ENCODE measurements around the gene TYROBP. TPM values are rescaled to one million over a fixed set of nuclear protein-coding genes. Genes with fewer than 3 reads are reported as not detected.
A peak's percentile ranks its signal among the peaks of the same experiment; 100 is the strongest.

TYROBP gene
- total and polyA plus RNA-seq, 3 experiments from 2014 or later: 6.4 to 96.2 (median 6.8) TPM

GRCh38 chr19:35937345-35938281, 29.5 kb upstream of the TYROBP start:
- peak overlapping the region; percentile 71 for H3K4me3 ChIP-seq (ENCODE audit: low read length)
- no peaks in the 10 kb centered on the region for H3K9me3 ChIP-seq (ENCODE audit: low read length)
- CTCF ChIA-PET: interaction anchor here (1.5 to 3.5 kb wide), 2 partner anchors 21 to 54 kb away, joined by 3 to 13 read pairs; no protein-coding TSS in a partner anchor
- POLR2A ChIA-PET: no interaction called here
- no peaks in the 10 kb centered on the region for H3K27me3 ChIP-seq (ENCODE audit: insufficient read depth, low read length, poor library complexity, severe bottlenecking)
- H3K4me1 Mint-ChIP-seq: peaks cover 26 to 41% (median 39%) of the 10 kb centered on the region in 3 donors
- DNase-seq: no peak
- peaks cover 0 to 2% of the 10 kb centered on the region in 2 donors for H3K27me3 Mint-ChIP-seq
- H3K27ac Mint-ChIP-seq: peak overlapping the region; percentile 62 to 87 (median 79)
- H3K36me3 Mint-ChIP-seq: peaks cover 0 to 39% (median 5%) of the 10 kb centered on the region in 3 donors
- H3K27ac ChIP-seq (ENCODE audit: low read depth, low read length): no peak overlapping the region
- H3K9me3 Mint-ChIP-seq: no peaks in the 10 kb centered on the region
- no peaks in the 10 kb centered on the region for H3K36me3 ChIP-seq (ENCODE audit: insufficient read depth, low read length)
- H3K4me3 Mint-ChIP-seq: peak overlapping the region; percentile 80 to 96 (median 85)
- peaks cover 37% of the 10 kb centered on the region for H3K4me1 ChIP-seq (ENCODE audit: insufficient read depth, low read length)

DNA sequence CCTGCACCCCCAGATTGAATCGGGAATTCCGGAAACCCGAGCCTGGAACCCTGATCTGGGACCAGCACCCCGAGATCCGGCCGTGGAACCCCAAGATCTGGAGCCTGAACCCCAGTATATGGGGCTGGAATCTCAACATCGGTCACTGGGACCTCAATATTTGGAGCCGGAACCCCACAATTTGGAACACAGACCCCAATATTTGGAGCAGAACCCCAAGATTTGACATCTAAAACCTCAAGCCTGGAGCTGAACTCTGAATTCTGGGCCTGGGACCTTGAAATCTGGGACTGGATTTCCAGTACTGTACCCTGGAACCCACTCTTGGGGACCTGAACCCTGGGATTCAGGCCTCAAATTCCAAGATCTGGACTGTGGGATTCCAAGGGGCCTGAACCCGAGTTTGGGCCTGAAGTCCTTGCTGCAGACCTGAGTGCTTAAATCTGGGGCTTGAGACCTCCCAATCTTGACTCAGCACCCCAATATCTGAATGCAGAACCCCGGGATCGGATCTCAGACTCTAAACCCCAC, 28.7 kb upstream of the TYROBP start:
- Histone ChIP-seq H3K4me3 (ENCODE audit: low read length) (peak overlapping the region; percentile 71), H3K4me1 (ENCODE audit: insufficient read depth, low read length) (peaks cover 40% of the 10 kb centered on the region), H3K27ac (ENCODE audit: low read depth, low read length) (peak overlapping the region; percentile 6), H3K36me3 (ENCODE audit: insufficient read depth, low read length) (no peaks in the 10 kb centered on the region), H3K9me3 (ENCODE audit: low read length) (no peaks in the 10 kb centered on the region), H3K27me3 (ENCODE audit: insufficient read depth, low read length, poor library complexity, severe bottlenecking) (no peaks in the 10 kb centered on the region)
- CTCF ChIA-PET: interaction anchor here (3.5 kb wide), 1 partner anchor 22 kb away, joined by 13 read pairs; no protein-coding TSS in a partner anchor
- peaks cover 26 to 44% (median 43%) of the 10 kb centered on the region in 3 donors for H3K4me1 Mint-ChIP-seq
- H3K36me3 Mint-ChIP-seq: peaks cover 0 to 31% (median 5%) of the 10 kb centered on the region in 3 donors
- H3K27me3 Mint-ChIP-seq: peaks cover 0 to 2% of the 10 kb centered on the region in 2 donors
- POLR2A ChIA-PET: no interaction called here
- H3K4me3 Mint-ChIP-seq: peak overlapping the region; percentile 80 to 96 (median 85)
- no peak for DNase-seq
- no peaks in the 10 kb centered on the region for H3K9me3 Mint-ChIP-seq
- H3K27ac Mint-ChIP-seq: peak overlapping the region in 6 of 8 donors; percentile 55 to 87 (median 75)

DNA sequence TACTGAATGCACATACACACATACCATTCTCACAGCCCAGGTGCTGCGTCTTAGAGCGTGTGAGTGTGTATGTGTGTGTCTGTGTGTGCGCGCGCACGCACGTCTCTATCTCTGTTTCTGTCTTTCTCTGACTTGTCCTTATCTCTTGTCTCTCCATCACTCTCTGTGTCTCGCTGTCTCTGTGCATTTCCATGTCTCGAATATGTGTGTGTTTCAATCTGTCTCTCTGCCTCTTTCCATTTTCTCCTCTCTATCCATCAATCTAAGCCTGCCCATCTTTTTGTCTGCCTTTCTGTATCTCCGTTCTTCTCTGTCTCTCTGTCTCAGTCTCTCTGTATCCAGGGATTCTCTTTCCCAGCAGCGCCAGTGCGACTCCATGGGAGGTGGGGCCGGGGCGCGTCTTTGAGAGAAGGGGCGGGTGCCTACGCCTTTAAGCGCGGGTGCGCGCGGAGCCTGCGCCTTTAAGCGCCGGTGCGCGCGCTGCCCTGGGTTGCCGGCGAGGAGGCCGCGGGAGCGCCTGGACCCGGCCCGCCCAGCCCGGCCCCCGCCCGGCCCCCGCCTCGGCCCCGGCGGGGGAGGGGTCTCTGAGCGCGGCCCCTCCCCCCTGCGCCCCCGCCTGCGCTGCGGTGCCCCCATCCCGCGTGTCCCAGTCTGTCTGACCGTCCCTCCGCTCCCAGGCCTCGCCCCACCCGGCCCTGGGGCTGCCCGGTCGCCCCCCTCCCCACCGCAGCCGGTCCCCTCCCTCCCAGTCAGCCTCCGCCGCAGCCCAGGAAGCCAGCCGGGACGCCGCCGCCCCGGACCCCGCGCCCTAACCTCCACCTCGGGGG, 28.0 kb upstream of the TYROBP start, which contains the start of gene LRFN3:
Gene LRFN3 (plus strand): TSS at position 464 of the 827 bp plus-strand sequence. CDS start 3,052 bp downstream, outside the sequence.
- Mint-ChIP-seq H3K27me3 (peaks cover 0 to 3% of the 10 kb centered on the region in 2 donors), H3K4me3 (peak within 1 kb of the TSS; percentile 85 to 96 (median 93)), H3K36me3 (peaks cover 0 to 27% (median 3%) of the 10 kb centered on the region in 3 donors), H3K9me3 (no peaks in the 10 kb centered on the region), H3K4me1 (peaks cover 29 to 49% (median 46%) of the 10 kb centered on the region in 3 donors), H3K27ac (peak within 1 kb of the TSS; percentile 66 to 95 (median 84))
- Histone ChIP-seq H3K4me1 (ENCODE audit: insufficient read depth, low read length) (peaks cover 43% of the 10 kb centered on the region), H3K9me3 (ENCODE audit: low read length) (no peaks in the 10 kb centered on the region), H3K27ac (ENCODE audit: low read depth, low read length) (peak within 1 kb of the TSS; percentile 6), H3K36me3 (ENCODE audit: insufficient read depth, low read length) (no peaks in the 10 kb centered on the region), H3K27me3 (ENCODE audit: insufficient read depth, low read length, poor library complexity, severe bottlenecking) (no peaks in the 10 kb centered on the region), H3K4me3 (ENCODE audit: low read length) (peak within 1 kb of the TSS; percentile 71)
- ChIA-PET CTCF (interaction anchor here (3.5 kb wide), 1 partner anchor 23 kb away, joined by 13 read pairs; no protein-coding TSS in a partner anchor), POLR2A (no interaction called here)
- DNase-seq: peak in 4 of 5 donors; percentile 18 to 65 (median 24)

- no peak overlapping the region for H3K4me3 ChIP-seq (ENCODE audit: low read length)
- peak overlapping the region in 4 of 8 donors; percentile 40 to 77 (median 60) for H3K27ac Mint-ChIP-seq
- ChIA-PET POLR2A (interaction anchor here (0.6 kb wide), 1 partner anchor 9 kb away, joined by 3 read pairs; no protein-coding TSS in a partner anchor), CTCF (interaction anchor here (0.7 to 7.0 kb wide), 8 partner anchors 16 to 239 kb away, joined by 3 to 104 read pairs (median 4); partner anchors contain the start of gene ARHGAP33)
- H3K4me1 ChIP-seq (ENCODE audit: insufficient read depth, low read length): peaks cover 62% of the 10 kb centered on the region
- H3K36me3 Mint-ChIP-seq: peaks cover 0 to 2% (median 0%) of the 10 kb centered on the region in 3 donors
- H3K27ac ChIP-seq (ENCODE audit: low read depth, low read length): no peak overlapping the region
- peaks cover 0 to 3% of the 10 kb centered on the region in 2 donors for H3K27me3 Mint-ChIP-seq
- H3K4me1 Mint-ChIP-seq: peaks cover 28 to 51% (median 50%) of the 10 kb centered on the region in 3 donors
- no peaks in the 10 kb centered on the region for H3K9me3 ChIP-seq (ENCODE audit: low read length)
- H3K9me3 Mint-ChIP-seq: no peaks in the 10 kb centered on the region
- H3K4me3 Mint-ChIP-seq: no peak overlapping the region
- H3K27me3 ChIP-seq (ENCODE audit: insufficient read depth, low read length, poor library complexity, severe bottlenecking): no peaks in the 10 kb centered on the region
- H3K36me3 ChIP-seq (ENCODE audit: insufficient read depth, low read length): no peaks in the 10 kb centered on the region
- DNase-seq: no peak
These were observed 24.3 kb upstream of the TYROBP start for GRCh38 chr19:35932291-35932936.

GRCh38 chr19:35931874-35932202, 23.7 kb upstream of the TYROBP start:
- Mint-ChIP-seq H3K27ac (peak overlapping the region in 7 of 8 donors; percentile 31 to 98 (median 74)), H3K9me3 (peaks cover 0 to 2% (median 0%) of the 10 kb centered on the region in 5 donors), H3K27me3 (peaks cover 0 to 1% of the 10 kb centered on the region in 2 donors), H3K36me3 (peaks cover 0 to 2% (median 0%) of the 10 kb centered on the region in 3 donors), H3K4me3 (peak overlapping the region in 3 of 7 donors; percentile 64 to 72 (median 70)), H3K4me1 (peaks cover 29 to 49% (median 49%) of the 10 kb centered on the region in 3 donors)
- no peaks in the 10 kb centered on the region for H3K36me3 ChIP-seq (ENCODE audit: insufficient read depth, low read length)
- H3K4me1 ChIP-seq (ENCODE audit: insufficient read depth, low read length): peaks cover 57% of the 10 kb centered on the region
- ChIA-PET POLR2A (interaction anchor here (0.6 to 1.4 kb wide), 4 partner anchors 10 to 34 kb away, joined by 3 to 16 read pairs (median 4); no protein-coding TSS in a partner anchor), CTCF (interaction anchor here (0.7 to 7.0 kb wide), 12 partner anchors 11 to 157 kb away, joined by 3 to 104 read pairs (median 5); partner anchors contain the start of gene ARHGAP33)
- H3K27ac ChIP-seq (ENCODE audit: low read depth, low read length): no peak overlapping the region
- DNase-seq: no peak
- H3K4me3 ChIP-seq (ENCODE audit: low read length): no peak overlapping the region
- no peaks in the 10 kb centered on the region for H3K27me3 ChIP-seq (ENCODE audit: insufficient read depth, low read length, poor library complexity, severe bottlenecking)
- H3K9me3 ChIP-seq (ENCODE audit: low read length): no peaks in the 10 kb centered on the region

DNA sequence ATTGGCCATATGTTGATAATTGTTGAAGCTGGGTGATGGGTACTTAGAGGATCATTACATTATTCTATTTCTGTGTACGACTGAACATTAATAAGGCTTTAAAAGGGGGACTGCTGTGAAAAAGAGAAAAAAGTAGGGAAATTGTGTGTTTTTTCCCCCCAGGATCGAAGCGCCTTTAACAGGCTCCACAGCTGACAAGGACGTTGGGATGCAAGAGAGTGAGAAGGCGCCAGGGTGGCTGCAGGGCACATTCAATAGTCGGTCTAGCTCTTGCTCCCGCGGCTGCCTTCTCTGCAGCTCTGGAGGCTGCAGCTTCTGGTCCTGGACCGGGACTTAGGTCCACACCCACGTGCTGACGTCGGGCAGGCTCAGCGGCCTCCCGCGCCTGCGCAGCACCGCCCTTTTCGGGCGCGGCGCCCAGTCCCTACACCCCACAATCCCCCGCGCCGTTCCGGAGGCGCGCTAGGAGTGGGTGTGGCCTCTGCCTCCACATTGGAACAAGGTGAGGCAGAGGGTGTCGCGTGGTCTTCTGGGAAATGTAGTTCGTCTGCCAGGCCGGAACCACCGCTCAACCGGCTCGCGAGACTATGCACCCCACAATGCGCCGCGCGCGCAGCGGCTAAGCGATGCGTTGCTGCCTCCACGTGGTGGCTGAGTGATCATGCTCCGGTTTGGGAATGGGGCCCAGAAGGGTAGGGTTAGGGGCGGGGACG, 23.2 kb upstream of the TYROBP start:
- peak overlapping the region; percentile 47 for H3K4me3 ChIP-seq (ENCODE audit: low read length)
- H3K4me1 ChIP-seq (ENCODE audit: insufficient read depth, low read length): peaks cover 54% of the 10 kb centered on the region
- H3K27me3 Mint-ChIP-seq: peaks cover 0 to 1% of the 10 kb centered on the region in 2 donors

More for the DNA sequence above, 23.2 kb upstream of the TYROBP start:
- peak overlapping the region; percentile 76 to 98 (median 88) for H3K27ac Mint-ChIP-seq
- peaks cover under 1 to 3% (median 2%) of the 10 kb centered on the region in 3 donors for H3K36me3 Mint-ChIP-seq
- peaks cover 33 to 53% (median 53%) of the 10 kb centered on the region in 3 donors for H3K4me1 Mint-ChIP-seq
- peak overlapping the region; percentile 63 to 88 (median 72) for H3K4me3 Mint-ChIP-seq
- no peaks in the 10 kb centered on the region for H3K9me3 ChIP-seq (ENCODE audit: low read length)
- peaks cover 0 to 3% (median 0%) of the 10 kb centered on the region in 5 donors for H3K9me3 Mint-ChIP-seq
- ChIA-PET POLR2A (interaction anchor here (0.6 to 1.6 kb wide), 6 partner anchors 27 to 258 kb away, joined by 3 to 16 read pairs (median 6); partner anchors contain the start of gene NFKBID), CTCF (interaction anchor here (0.6 to 7.0 kb wide), 19 partner anchors 10 to 239 kb away, joined by 3 to 104 read pairs (median 4); partner anchors contain the start of genes LIN37 and NFKBID)
- H3K36me3 ChIP-seq (ENCODE audit: insufficient read depth, low read length): no peaks in the 10 kb centered on the region
- H3K27ac ChIP-seq (ENCODE audit: low read depth, low read length): peak overlapping the region; percentile 44
- DNase-seq: peak; percentile 98 to 100 (median 100)
- no peaks in the 10 kb centered on the region for H3K27me3 ChIP-seq (ENCODE audit: insufficient read depth, low read length, poor library complexity, severe bottlenecking)
